HepG2 (cell line): ENCODE measurements around the gene JSRP1. TPM values are rescaled to one million over a fixed set of nuclear protein-coding genes. Genes with fewer than 3 reads are reported as not detected.

Experiments
- FOXA1 ChIP-seq, 2 experiments: fragments of 450-650 bp in 1 of 2; sonication (generic) in 1 of 2; formaldehyde crosslinking in 1 of 2; IDR thresholded peaks; 2 replicates each; pipeline versions ENCODE4 v1.4.0 to v1.6.1; 2016 to 2020; ENCODE audit warnings: missing genetic modification reagents in 1 of 2
- FOXA3 ChIP-seq: IDR thresholded peaks from 2 replicates; pipeline ENCODE4 v1.6.1; 2016; ENCODE audit warnings: missing genetic modification reagents, missing compliant biosample characterization
- FOXP1 ChIP-seq, 2 experiments: fragments of 450-650 bp in 1 of 2; IDR thresholded peaks; 2 replicates each; pipeline ENCODE4 v1.6.1; 2017 to 2018; ENCODE audit warnings: antibody characterized with exemption in 1 of 2
- GLMP ChIP-seq: sonication (generic); formaldehyde crosslinking; IDR thresholded peaks from 2 replicates; pipeline ENCODE4 v1.9.0; 2021; ENCODE audit warnings: missing genetic modification reagents, mild to moderate bottlenecking, borderline replicate concordance
- HNF4A ChIP-seq: sonication (generic); formaldehyde crosslinking; IDR thresholded peaks from 2 replicates; pipeline ENCODE4 v1.4.0; 2020; ENCODE audit warnings: missing genetic modification reagents
- HOXA9 ChIP-seq: sonication (generic); formaldehyde crosslinking; IDR thresholded peaks from 2 replicates; pipeline ENCODE4 v1.8.1; 2022; ENCODE audit warnings: missing genetic modification reagents, mild to moderate bottlenecking, moderate library complexity, borderline replicate concordance
- MED1 ChIP-seq: sonication (generic); formaldehyde crosslinking; IDR thresholded peaks from 2 replicates; pipeline ENCODE4 v1.4.0; 2020; ENCODE audit warnings: missing genetic modification reagents
- MLXIP ChIP-seq: sonication (generic); formaldehyde crosslinking; IDR thresholded peaks from 2 replicates; pipeline ENCODE4 v1.9.0; 2021; ENCODE audit warnings: missing genetic modification reagents, borderline replicate concordance
- MYC ChIP-seq: sonication (generic); formaldehyde crosslinking; IDR thresholded peaks from 2 replicates; pipeline ENCODE4 v1.9.0; 2021; ENCODE audit warnings: missing genetic modification reagents, borderline replicate concordance
- NBN ChIP-seq: fragments of 450-650 bp; conservative IDR thresholded peaks from 2 replicates; pipeline ENCODE4 v1.6.1; 2017
- NFATC3 ChIP-seq: sonication (generic); formaldehyde crosslinking; IDR thresholded peaks from 2 replicates; pipeline ENCODE4 v1.5.1; 2020; ENCODE audit warnings: mild to moderate bottlenecking, missing genetic modification reagents
- NKX3-1 ChIP-seq: sonication (generic); formaldehyde crosslinking; IDR thresholded peaks from 2 replicates; pipeline ENCODE4 v1.5.0; 2020; ENCODE audit warnings: missing genetic modification reagents
- RARG ChIP-seq: sonication (generic); formaldehyde crosslinking; IDR thresholded peaks from 2 replicates; pipeline ENCODE4 v1.4.0; 2020; ENCODE audit warnings: low read depth, mild to moderate bottlenecking, missing genetic modification reagents
- RNF2 ChIP-seq: fragments of 450-650 bp; conservative IDR thresholded peaks from 2 replicates; pipeline ENCODE4 v1.6.1; 2016; ENCODE audit warnings: low read depth
- SSRP1 ChIP-seq: IDR thresholded peaks from 2 replicates; pipeline ENCODE4 v1.6.1; 2016; ENCODE audit warnings: control low read depth
- TBX3 ChIP-seq: fragments of 450-650 bp; IDR thresholded peaks from 2 replicates; pipeline ENCODE4 v1.6.1; 2017; ENCODE audit warnings: antibody characterized with exemption, mild to moderate bottlenecking, inconsistent platforms, borderline replicate concordance
- ZBTB20 ChIP-seq: sonication (generic); formaldehyde crosslinking; IDR thresholded peaks from 2 replicates; pipeline ENCODE4 v1.8.1; 2023; ENCODE audit warnings: missing genetic modification reagents, low read depth, mild to moderate bottlenecking, borderline replicate concordance
- ZNF484 ChIP-seq: sonication (generic); formaldehyde crosslinking; IDR thresholded peaks from 2 replicates; pipeline ENCODE4 v1.5.1; 2020; ENCODE audit warnings: mild to moderate bottlenecking, low read depth, missing genetic modification reagents, borderline replicate concordance
- ZNF569 ChIP-seq: sonication (generic); formaldehyde crosslinking; IDR thresholded peaks from 2 replicates; pipeline ENCODE4 v1.5.0; 2020; ENCODE audit warnings: mild to moderate bottlenecking, missing genetic modification reagents, moderate library complexity, borderline replicate concordance
- ZNF619 ChIP-seq: sonication (generic); formaldehyde crosslinking; IDR thresholded peaks from 2 replicates; pipeline ENCODE4 v1.4.0; 2020; ENCODE audit warnings: mild to moderate bottlenecking, missing genetic modification reagents
- ZNF713 ChIP-seq: sonication (generic); formaldehyde crosslinking; IDR thresholded peaks from 2 replicates; pipeline ENCODE4 v1.4.0; 2020; ENCODE audit warnings: mild to moderate bottlenecking, missing genetic modification reagents
- ZNF776 ChIP-seq: sonication (generic); formaldehyde crosslinking; IDR thresholded peaks from 2 replicates; pipeline ENCODE4 v1.4.0; 2020; ENCODE audit warnings: mild to moderate bottlenecking, missing genetic modification reagents
- ZNF790 ChIP-seq: sonication (generic); formaldehyde crosslinking; IDR thresholded peaks from 2 replicates; pipeline ENCODE4 v1.8.0; 2022; ENCODE audit warnings: missing genetic modification reagents, mild to moderate bottlenecking, borderline replicate concordance
- ZSCAN20 ChIP-seq: sonication (generic); formaldehyde crosslinking; IDR thresholded peaks from 2 replicates; pipeline ENCODE4 v1.4.0; 2020; ENCODE audit warnings: missing genetic modification reagents, mild to moderate bottlenecking, borderline replicate concordance
- ZUFSP ChIP-seq: sonication (generic); formaldehyde crosslinking; IDR thresholded peaks from 2 replicates; pipeline ENCODE4 v1.9.0; 2021; ENCODE audit warnings: missing genetic modification reagents, mild to moderate bottlenecking, borderline replicate concordance
- polyA plus RNA-seq, 8 experiments: library from polyadenylated mRNA; depleted of rRNA in 3 of 8; stranded (reverse) in 7 of 8; unstranded in 1 of 8; fragments of >200 nt; fragmentation: Illumina TruSeq in 4 of 8; extraction: Trizol in 4 of 8; gene quantifications; 2 replicates each; pipeline versions ENCODE4 v1.2.1 to v1.2.3, GENCODE V29; 2011 to 2016; ENCODE audit warnings: low read depth in 4 of 8, missing spikeins in 1 of 8, mixed read lengths in 1 of 8; ENCODE audit not compliant: insufficient read depth in 1 of 8
- total RNA-seq, 5 experiments: library from RNA; depleted of rRNA; stranded (reverse); fragments of >200 nt; fragmentation: Illumina TruSeq; extraction: Trizol; gene quantifications; 2 replicates each; pipeline ENCODE4 v1.2.3, GENCODE V29; 2016; ENCODE audit warnings: low read depth in 1 of 5

Gene JSRP1
- total and polyA plus RNA-seq, 2 of the 13 experiments (the other 11 are each of a cell fraction or from before 2014, with no cell fraction given) = 0.16 to 0.38 TPM

GRCh38 chr19:2236314-2237050 is 19.7 kb downstream of the JSRP1 start, which contains the start of the genes PLEKHJ1 and SF3A2 (continued):
- TF ChIP-seq GLMP (0 out of 2 replicates have a peak, but pooled peaks have one; percentile 3), NKX3-1 (CRISPR knock-in tag) (peak; percentile 58; the same call in 1 of the 2 replicates), ZNF569 (CRISPR knock-in tag) (no peak; the same call in 1 of the 2 replicates), FOXA3 (CRISPR knock-in tag) (peak; percentile 73), ZNF790 (CRISPR knock-in tag) (peak; percentile 99), RNF2 (peak; percentile 99), ZBTB20 (CRISPR knock-in tag) (peak; percentile 96), ZNF619 (CRISPR knock-in tag) (no peak; the same call in 1 of the 2 replicates), SSRP1 (peak; percentile 71; the same call in 1 of the 2 replicates), NBN (no peak), HNF4A (CRISPR knock-in tag) (peak; percentile 4; the same call in 1 of the 2 replicates), MED1 (peak; percentile 72), FOXA1 (IDR thresholded peaks at IDR 0.05) (no peak), FOXA1 (CRISPR knock-in tag; IDR thresholded peaks at IDR 0.05) (0 out of 2 replicates have a peak, but pooled peaks have one; percentile 5), RARG (0 out of 2 replicates have a peak, but pooled peaks have one; percentile 9), NFATC3 (CRISPR knock-in tag) (peak; percentile 99), ZNF484 (CRISPR knock-in tag) (0 out of 2 replicates have a peak, but pooled peaks have one; percentile 68), ZUFSP (CRISPR knock-in tag) (no peak), ZSCAN20 (CRISPR knock-in tag) (0 out of 2 replicates have a peak, but pooled peaks have one; percentile 23), MLXIP (CRISPR knock-in tag) (peak; percentile 74; the same call in 1 of the 2 replicates), FOXP1 (IDR thresholded peaks at IDR 0.05) (no peak), FOXP1 (CRISPR knock-in tag; IDR thresholded peaks at IDR 0.05) (no peak), TBX3 (peak; percentile 97), MYC (CRISPR knock-in tag) (peak; percentile 86), ZNF713 (CRISPR knock-in tag) (no peak; the same call in 1 of the 2 replicates), ZNF776 (CRISPR knock-in tag) (peak; percentile 90), HOXA9 (peak; percentile 95)
